ENCODE data around the gene TMCO4.

TMCO4 gene

GRCh38 chr1:19744335-19744743, 55.4 kb downstream of the TMCO4 start:
- Histone ChIP-seq H3K27me3 (ENCODE audit: low read depth, low read length) (no peaks in the 10 kb centered on the region), H3K36me3 (replicated peaks; ENCODE audit: low read depth, low read length) (peaks cover 3% of the 10 kb centered on the region), H3K9me3 (ENCODE audit: insufficient read depth, low read length) (no peaks in the 10 kb centered on the region), H3K27ac (ENCODE audit: low read length) (no peak overlapping the region), H3K9ac (ENCODE audit: low read length) (no peak overlapping the region), H3K4me1 (ENCODE audit: low read length) (no peaks in the 10 kb centered on the region), H3K4me3 (ENCODE audit: low read length) (no peak overlapping the region), H3K79me2 (ENCODE audit: low read length) (no peaks in the 10 kb centered on the region), H3K4me2 (ENCODE audit: low read length) (no peak overlapping the region), H4K20me1 (ENCODE audit: insufficient read depth, low read length) (no peaks in the 10 kb centered on the region), H2AFZ (ENCODE audit: low read depth, low read length) (no peak overlapping the region)
- TF ChIP-seq EZH2phosphoT487 (IDR thresholded peaks at IDR 0.05; ENCODE audit: low read depth) (no peak), CTCF (IDR thresholded peaks at IDR 0.05; ENCODE audit: low read depth, low read length) (no peak)

GRCh38 chr1:19743793-19744192, 55.9 kb downstream of the TMCO4 start:
- Histone ChIP-seq H3K36me3 (replicated peaks; ENCODE audit: low read depth, low read length) (peaks cover under 1% of the 10 kb centered on the region), H4K20me1 (ENCODE audit: insufficient read depth, low read length) (no peaks in the 10 kb centered on the region), H3K79me2 (ENCODE audit: low read length) (no peaks in the 10 kb centered on the region), H3K4me2 (ENCODE audit: low read length) (no peak overlapping the region), H3K9ac (ENCODE audit: low read length) (no peak overlapping the region), H3K4me3 (ENCODE audit: low read length) (no peak overlapping the region), H3K4me1 (ENCODE audit: low read length) (no peaks in the 10 kb centered on the region), H3K27ac (ENCODE audit: low read length) (no peak overlapping the region), H3K27me3 (ENCODE audit: low read depth, low read length) (no peaks in the 10 kb centered on the region), H3K9me3 (ENCODE audit: insufficient read depth, low read length) (no peaks in the 10 kb centered on the region), H2AFZ (ENCODE audit: low read depth, low read length) (no peak overlapping the region)
- TF ChIP-seq CTCF (IDR thresholded peaks at IDR 0.05; ENCODE audit: low read depth, low read length) (no peak), EZH2phosphoT487 (IDR thresholded peaks at IDR 0.05; ENCODE audit: low read depth) (no peak)

GRCh38 chr1:19743180-19743579, 56.5 kb downstream of the TMCO4 start:
- no peak for TF ChIP-seq CTCF (IDR thresholded peaks at IDR 0.05; ENCODE audit: low read depth, low read length)
- no peak for TF ChIP-seq EZH2phosphoT487 (IDR thresholded peaks at IDR 0.05; ENCODE audit: low read depth)
- no peak overlapping the region for H2AFZ ChIP-seq (ENCODE audit: low read depth, low read length)
- no peak overlapping the region for H3K9ac ChIP-seq (ENCODE audit: low read length)
- H3K4me1 ChIP-seq (ENCODE audit: low read length): no peaks in the 10 kb centered on the region
- H3K4me3 ChIP-seq (ENCODE audit: low read length): no peak overlapping the region
- no peaks in the 10 kb centered on the region for H3K79me2 ChIP-seq (ENCODE audit: low read length)
- H3K27me3 ChIP-seq (ENCODE audit: low read depth, low read length): no peaks in the 10 kb centered on the region
- no peaks in the 10 kb centered on the region for H3K36me3 ChIP-seq (replicated peaks; ENCODE audit: low read depth, low read length)
- no peaks in the 10 kb centered on the region for H4K20me1 ChIP-seq (ENCODE audit: insufficient read depth, low read length)
- H3K4me2 ChIP-seq (ENCODE audit: low read length): no peak overlapping the region
- H3K27ac ChIP-seq (ENCODE audit: low read length): no peak overlapping the region
- H3K9me3 ChIP-seq (ENCODE audit: insufficient read depth, low read length): no peaks in the 10 kb centered on the region

- Histone ChIP-seq H3K9ac (ENCODE audit: low read length) (no peak overlapping the region), H3K79me2 (ENCODE audit: low read length) (no peaks in the 10 kb centered on the region), H4K20me1 (ENCODE audit: insufficient read depth, low read length) (no peaks in the 10 kb centered on the region), H3K36me3 (replicated peaks; ENCODE audit: low read depth, low read length) (no peaks in the 10 kb centered on the region), H3K4me2 (ENCODE audit: low read length) (no peak overlapping the region), H3K9me3 (ENCODE audit: insufficient read depth, low read length) (no peaks in the 10 kb centered on the region), H3K4me1 (ENCODE audit: low read length) (no peaks in the 10 kb centered on the region), H3K27me3 (ENCODE audit: low read depth, low read length) (no peaks in the 10 kb centered on the region), H3K27ac (ENCODE audit: low read length) (no peak overlapping the region), H2AFZ (ENCODE audit: low read depth, low read length) (no peak overlapping the region), H3K4me3 (ENCODE audit: low read length) (no peak overlapping the region)
- no peak for TF ChIP-seq CTCF (IDR thresholded peaks at IDR 0.05; ENCODE audit: low read depth, low read length)
- TF ChIP-seq EZH2phosphoT487 (IDR thresholded peaks at IDR 0.05; ENCODE audit: low read depth): no peak
Observed at GRCh38 chr1:19739628-19740027, 60.1 kb downstream of the TMCO4 start.
